Omental fat pad (tissue), 4 donors: Measurements from ENCODE around the gene CYB561D2. TPM values are rescaled to one million over a fixed set of nuclear protein-coding genes. Genes with fewer than 3 reads are reported as not detected.
"Not testable (repeated sequence)": the region's sequence is repeated elsewhere in the genome, so short reads cannot be mapped to it uniquely, and the experiment has no call there.

Experiments
- ATAC-seq: fragments of 150-250 bp; one replicate; pipeline ENCODE4 v1.9.1; 2016; ENCODE audit warnings: mild to moderate bottlenecking, moderate library complexity; ENCODE audit not compliant: low FRiP score
- DNase-seq: peaks from one replicate; pipeline ENCODE4 v3.0.0-alpha.2; 2019; ENCODE audit warnings: low spot score
- CTCF ChIP-seq, 3 donors: fragments of 450-650 bp; IDR thresholded peaks; one replicate each; pipeline ENCODE4 v1.5.1; 2016 to 2017; ENCODE audit warnings: antibody characterized with exemption in 3 of 3, mild to moderate bottlenecking in 3 of 3, moderate library complexity in 2 of 3
- total RNA-seq, 4 donors: library from RNA; depleted of rRNA; stranded (reverse); fragments of >200 nt; gene quantifications; one replicate each; pipeline ENCODE4 v1.1.0, GENCODE V29; 2016

Gene CYB561D2
- total RNA-seq = 10 to 100 TPM; 26.4 to 33.7 (median 30.2) TPM

- ATAC-seq (peak; percentile 86), DNase-seq (peak; percentile 73)
Measured at GRCh38 chr3:50350527-50351322, at the start of gene CYB561D2, which contains the start of gene NPRL2. Gene CYB561D2 (plus strand): TSS chr3:50350862. CDS start chr3:50351434, 572 bp downstream. Gene NPRL2 (minus strand): TSS chr3:50350775. CDS start chr3:50350652, 123 bp downstream.

GRCh38 chr3:50302095-50303012 lies 48.3 kb upstream of the CYB561D2 start:
- ATAC-seq (no peak), DNase-seq (no peak)
- no peak for TF ChIP-seq CTCF (IDR thresholded peaks at IDR 0.05)

More at GRCh38 chr3:50350527-50351322, at the start of gene CYB561D2, which contains the start of gene NPRL2:
- TF ChIP-seq CTCF (IDR thresholded peaks at IDR 0.05) = no peak

GRCh38 chr3:50303013-50303815 lies 47.4 kb upstream of the CYB561D2 start, which contains the start of gene HYAL1:
Gene HYAL1 (minus strand): TSS chr3:50303574. CDS start chr3:50302956, 618 bp downstream.
- no peak for DNase-seq

GRCh38 chr3:50304601-50305000 lies 46.1 kb upstream of the CYB561D2 start:
- no peak for ATAC-seq
- DNase-seq = no peak
- no peak for TF ChIP-seq CTCF (IDR thresholded peaks at IDR 0.05)

More at GRCh38 chr3:50303013-50303815, 47.4 kb upstream of the CYB561D2 start, which contains the start of gene HYAL1:
- ATAC-seq = no peak
- no peak for TF ChIP-seq CTCF (IDR thresholded peaks at IDR 0.05)

GRCh38 chr3:50312041-50312440 lies 38.6 kb upstream of the CYB561D2 start:
- not testable (repeated sequence) for DNase-seq, ATAC-seq

- ATAC-seq (no peak), DNase-seq (no peak)
- TF ChIP-seq CTCF (IDR thresholded peaks at IDR 0.05) = no peak
Measured at GRCh38 chr3:50314342-50314741, 36.3 kb upstream of the CYB561D2 start.
